Measurements from ENCODE around the gene C3orf18.

C3orf18 gene

GRCh38 chr3:50603261-50604109 lies 35.9 kb upstream of the C3orf18 start:
- no peak for DNase-seq (ENCODE audit: low read depth, low spot score)

GRCh38 chr3:50602595-50603191 lies 35.1 kb upstream of the C3orf18 start:
- DNase-seq (ENCODE audit: low read depth, low spot score) = no peak

GRCh38 chr3:50600841-50601591 lies 33.5 kb upstream of the C3orf18 start:
- peak; percentile 76 for DNase-seq (ENCODE audit: low read depth, low spot score)

- DNase-seq (ENCODE audit: low read depth, low spot score) = no peak
Measured at GRCh38 chr3:50600141-50600753, 32.7 kb upstream of the C3orf18 start.

GRCh38 chr3:50599716-50600118 lies 32.2 kb upstream of the C3orf18 start:
- DNase-seq (ENCODE audit: low read depth, low spot score) = no peak

GRCh38 chr3:50599115-50599715 lies 31.7 kb upstream of the C3orf18 start:
- DNase-seq (ENCODE audit: low read depth, low spot score) = no peak

DNA sequence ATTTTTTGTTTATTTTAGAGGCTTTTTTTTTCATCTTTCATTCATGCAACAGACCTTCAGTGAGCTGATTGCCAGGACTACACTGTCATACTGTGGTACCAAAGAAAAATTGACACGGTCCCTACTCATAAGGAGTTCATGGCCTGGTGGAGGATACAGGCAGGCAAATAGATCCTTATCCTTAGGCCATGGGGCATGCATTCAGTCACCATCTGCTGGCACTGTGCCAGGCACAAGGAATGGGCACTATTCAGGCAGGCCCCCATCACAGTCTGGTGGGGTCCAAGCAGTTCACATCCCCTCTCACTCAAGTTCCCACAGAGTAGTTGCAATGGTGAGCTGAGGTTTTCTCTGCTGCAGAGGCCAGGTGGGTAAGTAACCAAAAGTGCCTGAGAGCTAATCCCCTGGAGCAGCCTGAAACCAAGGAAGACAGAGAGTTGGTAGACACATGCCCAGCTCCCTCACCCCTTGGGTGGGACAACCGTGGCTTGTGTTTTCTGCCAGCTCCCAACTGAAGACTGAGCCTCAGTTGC lies 26.8 kb upstream of the C3orf18 start:
- no peak for DNase-seq (ENCODE audit: low read depth, low spot score)

- no peak for DNase-seq (ENCODE audit: low read depth, low spot score)
Measured at GRCh38 chr3:50592568-50592967, 25.0 kb upstream of the C3orf18 start.

GRCh38 chr3:50591196-50591741 lies 23.7 kb upstream of the C3orf18 start:
- DNase-seq (ENCODE audit: low read depth, low spot score) = no peak

- no peak for DNase-seq (ENCODE audit: low read depth, low spot score)
Measured at GRCh38 chr3:50588759-50589433, 21.3 kb upstream of the C3orf18 start.

GRCh38 chr3:50587806-50588758 lies 20.5 kb upstream of the C3orf18 start:
- peak; percentile 57 for DNase-seq (ENCODE audit: low read depth, low spot score)

DNA sequence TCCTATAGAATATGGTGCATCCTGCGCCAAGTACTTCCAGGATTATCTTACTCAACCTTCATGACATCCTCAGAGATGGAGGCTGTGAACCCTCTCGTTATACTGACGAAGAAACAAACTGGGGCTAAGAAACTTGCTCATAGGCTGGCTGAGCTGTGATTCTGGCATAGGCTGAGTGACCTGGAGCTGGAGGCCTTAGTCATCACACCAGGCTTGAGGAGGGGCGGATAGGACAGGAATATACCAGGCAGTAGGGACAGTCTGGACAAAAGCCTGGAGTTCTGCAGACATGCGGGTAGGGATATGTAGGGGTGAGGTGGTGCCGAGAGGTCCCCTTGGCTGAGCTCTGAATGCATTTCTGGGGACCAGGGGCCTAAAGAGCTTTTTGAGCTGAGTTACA lies 19.8 kb upstream of the C3orf18 start:
- no peak for DNase-seq (ENCODE audit: low read depth, low spot score)

DNA sequence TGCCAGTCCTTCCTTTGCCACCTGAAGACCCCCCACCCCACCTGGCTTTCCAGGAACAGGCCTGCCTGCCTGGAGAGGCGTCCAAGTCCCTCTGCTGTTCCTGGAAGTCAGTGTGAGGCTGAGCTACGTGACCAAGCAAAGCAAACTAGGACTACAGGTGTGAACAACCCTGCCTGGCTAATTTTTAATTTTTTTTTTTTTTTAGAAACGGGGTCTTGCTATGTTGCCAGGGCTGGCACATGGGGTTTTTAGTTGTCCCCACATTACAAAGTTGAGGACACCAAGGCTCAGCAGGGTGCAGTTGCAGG lies 19.2 kb upstream of the C3orf18 start:
- no peak for DNase-seq (ENCODE audit: low read depth, low spot score)

- no peak for DNase-seq (ENCODE audit: low read depth, low spot score)
Measured at GRCh38 chr3:50585919-50586762, 18.6 kb upstream of the C3orf18 start.

GRCh38 chr3:50584391-50584790 lies 16.8 kb upstream of the C3orf18 start:
- DNase-seq (ENCODE audit: low read depth, low spot score) = no peak

DNA sequence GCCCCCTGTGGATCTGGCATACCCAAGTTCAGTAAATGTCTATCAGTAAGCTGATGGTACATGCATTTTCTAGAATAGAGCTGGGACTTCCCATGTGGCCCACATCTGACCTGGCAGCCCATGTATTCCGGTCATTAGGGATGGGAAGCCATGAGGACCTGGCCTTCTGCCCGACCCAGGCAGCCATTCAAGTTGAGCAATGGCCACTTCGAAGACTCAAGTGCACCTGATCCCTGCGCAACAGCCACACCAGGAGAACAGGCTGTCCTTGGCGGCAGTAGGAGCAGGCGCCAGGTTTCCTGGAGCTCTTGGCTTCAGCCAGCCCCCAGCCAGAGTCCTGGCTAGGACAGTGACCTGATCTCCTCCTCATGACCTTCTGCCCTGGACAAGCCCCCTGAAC lies 16.4 kb upstream of the C3orf18 start:
- DNase-seq (ENCODE audit: low read depth, low spot score) = no peak

- no peak for DNase-seq (ENCODE audit: low read depth, low spot score)
Measured at GRCh38 chr3:50582083-50582482, 14.5 kb upstream of the C3orf18 start.

DNA sequence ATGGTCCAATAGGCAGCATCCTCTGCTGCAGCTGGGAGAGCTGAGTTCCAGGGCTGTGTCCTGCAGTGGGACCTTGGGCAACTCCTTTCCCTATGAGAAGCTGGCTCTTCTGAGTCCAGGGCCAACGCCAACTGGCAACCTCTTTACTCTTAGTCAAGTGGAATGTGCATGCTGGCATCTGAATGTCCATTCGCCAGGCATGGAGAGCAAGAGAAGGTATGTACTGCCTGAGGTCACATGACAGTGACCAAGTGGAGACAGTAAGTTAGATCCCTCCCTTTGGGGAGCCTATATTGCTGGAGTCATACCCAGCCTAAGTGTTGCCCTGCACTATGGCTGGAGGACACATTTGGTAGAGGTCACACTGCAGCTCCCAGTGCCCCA lies 13.9 kb upstream of the C3orf18 start:
- DNase-seq (ENCODE audit: low read depth, low spot score) = no peak
